ENCODE results near the gene F7. TPM values are rescaled to one million over a fixed set of nuclear protein-coding genes. Genes with fewer than 3 reads are reported as not detected.

Gene F7
- total RNA-seq, 4 donors from 2014 or later, result not detected

DNA sequence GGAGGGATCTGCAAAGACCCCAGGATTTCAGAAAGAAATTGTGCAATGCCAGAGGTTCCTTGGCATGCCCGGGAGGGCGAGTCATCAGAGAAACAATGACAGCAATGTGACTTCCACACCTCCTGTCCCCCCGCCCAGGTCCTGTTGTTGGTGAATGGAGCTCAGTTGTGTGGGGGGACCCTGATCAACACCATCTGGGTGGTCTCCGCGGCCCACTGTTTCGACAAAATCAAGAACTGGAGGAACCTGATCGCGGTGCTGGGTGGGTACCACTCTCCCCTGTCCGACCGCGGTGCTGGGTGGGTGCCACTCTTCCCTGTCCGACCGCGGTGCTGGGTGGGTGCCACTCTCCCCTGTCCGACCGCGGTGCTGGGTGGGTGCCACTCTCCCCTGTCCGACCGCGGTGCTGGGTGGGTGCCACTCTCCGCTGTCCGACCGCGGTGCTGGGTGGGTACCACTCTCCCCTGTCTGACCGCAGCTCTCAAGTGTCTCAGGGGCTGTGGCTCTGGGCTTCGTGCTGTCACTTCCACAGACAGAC lies 11.8 kb downstream of the F7 start:
- WGBS, 2 donors, result 95% methylated on average over 23 of the region's 26 CpGs
- no peaks in the 10 kb centered on the region for H3K36me3 ChIP-seq
- TF ChIP-seq POLR2A (IDR thresholded peaks at IDR 0.05) (no peak), CTCF (IDR thresholded peaks at IDR 0.05) (no peak)
- H3K4me1 ChIP-seq, result no peaks in the 10 kb centered on the region
- no peak for DNase-seq
- no peaks in the 10 kb centered on the region for H3K9me3 ChIP-seq
- H3K4me3 ChIP-seq (replicated peaks in 1 of 3), result no peak overlapping the region
- intact Hi-C loops (cut with DNase I), result no loop called here
- no peaks in the 10 kb centered on the region for H3K27me3 ChIP-seq
- no peak overlapping the region for H3K27ac ChIP-seq

GRCh38 chr13:113117911-113118260 lies 12.3 kb downstream of the F7 start:
- no peaks in the 10 kb centered on the region for H3K27me3 ChIP-seq
- H3K4me3 ChIP-seq (replicated peaks in 1 of 3), result no peak overlapping the region
- no peak for DNase-seq
- no peaks in the 10 kb centered on the region for H3K9me3 ChIP-seq
- TF ChIP-seq POLR2A (IDR thresholded peaks at IDR 0.05) (no peak), CTCF (IDR thresholded peaks at IDR 0.05) (no peak)
- H3K27ac ChIP-seq, result no peak overlapping the region
- WGBS, 2 donors, result 76% methylated on average over 4 of the region's 9 CpGs; no CpG with 5 or more reads in 1 of the 2 donors
- intact Hi-C loops (cut with DNase I), result no loop called here
- H3K4me1 ChIP-seq, result no peaks in the 10 kb centered on the region
- H3K36me3 ChIP-seq, result no peaks in the 10 kb centered on the region

DNA sequence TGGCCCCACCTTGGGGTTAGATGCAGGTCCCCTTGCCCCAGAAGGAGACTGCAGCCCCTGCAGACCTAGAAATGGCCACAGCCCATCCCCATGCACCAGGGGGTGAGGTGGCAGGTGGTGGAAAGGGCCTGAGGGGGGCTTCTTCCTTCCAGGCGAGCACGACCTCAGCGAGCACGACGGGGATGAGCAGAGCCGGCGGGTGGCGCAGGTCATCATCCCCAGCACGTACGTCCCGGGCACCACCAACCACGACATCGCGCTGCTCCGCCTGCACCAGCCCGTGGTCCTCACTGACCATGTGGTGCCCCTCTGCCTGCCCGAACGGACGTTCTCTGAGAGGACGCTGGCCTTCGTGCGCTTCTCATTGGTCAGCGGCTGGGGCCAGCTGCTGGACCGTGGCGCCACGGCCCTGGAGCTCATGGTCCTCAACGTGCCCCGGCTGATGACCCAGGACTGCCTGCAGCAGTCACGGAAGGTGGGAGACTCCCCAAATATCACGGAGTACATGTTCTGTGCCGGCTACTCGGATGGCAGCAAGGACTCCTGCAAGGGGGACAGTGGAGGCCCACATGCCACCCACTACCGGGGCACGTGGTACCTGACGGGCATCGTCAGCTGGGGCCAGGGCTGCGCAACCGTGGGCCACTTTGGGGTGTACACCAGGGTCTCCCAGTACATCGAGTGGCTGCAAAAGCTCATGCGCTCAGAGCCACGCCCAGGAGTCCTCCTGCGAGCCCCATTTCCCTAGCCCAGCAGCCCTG lies 12.8 kb downstream of the F7 start:
- TF ChIP-seq POLR2A (IDR thresholded peaks at IDR 0.05), result no peak
- no peak for TF ChIP-seq CTCF (IDR thresholded peaks at IDR 0.05)

DNA sequence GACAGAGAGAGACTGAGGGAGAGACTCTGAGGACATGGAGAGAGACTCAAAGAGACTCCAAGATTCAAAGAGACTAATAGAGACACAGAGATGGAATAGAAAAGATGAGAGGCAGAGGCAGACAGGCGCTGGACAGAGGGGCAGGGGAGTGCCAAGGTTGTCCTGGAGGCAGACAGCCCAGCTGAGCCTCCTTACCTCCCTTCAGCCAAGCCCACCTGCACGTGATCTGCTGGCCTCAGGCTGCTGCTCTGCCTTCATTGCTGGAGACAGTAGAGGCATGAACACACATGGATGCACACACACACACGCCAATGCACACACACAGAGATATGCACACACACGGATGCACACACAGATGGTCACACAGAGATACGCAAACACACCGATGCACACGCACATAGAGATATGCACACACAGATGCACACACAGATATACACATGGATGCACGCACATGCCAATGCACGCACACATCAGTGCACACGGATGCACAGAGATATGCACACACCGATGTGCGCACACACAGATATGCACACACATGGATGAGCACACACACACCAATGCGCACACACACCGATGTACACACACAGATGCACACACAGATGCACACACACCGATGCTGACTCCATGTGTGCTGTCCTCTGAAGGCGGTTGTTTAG lies 13.7 kb downstream of the F7 start:
- H3K27ac ChIP-seq, result no peak overlapping the region
- H3K27me3 ChIP-seq, result no peaks in the 10 kb centered on the region
- H3K4me3 ChIP-seq (replicated peaks in 1 of 3), result no peak overlapping the region
- no peak for DNase-seq
- H3K4me1 ChIP-seq, result no peaks in the 10 kb centered on the region
- WGBS, 2 donors, result 81 to 88% methylated on average over 16 of the region's 16 CpGs
- TF ChIP-seq CTCF (IDR thresholded peaks at IDR 0.05) (no peak), POLR2A (IDR thresholded peaks at IDR 0.05) (no peak)
- intact Hi-C loops (cut with DNase I), result no loop called here
- H3K9me3 ChIP-seq, result no peaks in the 10 kb centered on the region
- no peaks in the 10 kb centered on the region for H3K36me3 ChIP-seq

More for the DNA sequence above, 12.8 kb downstream of the F7 start:
- intact Hi-C loops (cut with DNase I), result no loop called here
- H3K9me3 ChIP-seq, result no peaks in the 10 kb centered on the region
- no peaks in the 10 kb centered on the region for H3K36me3 ChIP-seq
- H3K4me1 ChIP-seq, result no peaks in the 10 kb centered on the region
- no peak for DNase-seq
- H3K4me3 ChIP-seq (replicated peaks in 1 of 3), result no peak overlapping the region
- WGBS, 2 donors, result 89% methylated on average over 17 to 40 of the region's 42 CpGs
- H3K27me3 ChIP-seq, result no peaks in the 10 kb centered on the region
- no peak overlapping the region for H3K27ac ChIP-seq

DNA sequence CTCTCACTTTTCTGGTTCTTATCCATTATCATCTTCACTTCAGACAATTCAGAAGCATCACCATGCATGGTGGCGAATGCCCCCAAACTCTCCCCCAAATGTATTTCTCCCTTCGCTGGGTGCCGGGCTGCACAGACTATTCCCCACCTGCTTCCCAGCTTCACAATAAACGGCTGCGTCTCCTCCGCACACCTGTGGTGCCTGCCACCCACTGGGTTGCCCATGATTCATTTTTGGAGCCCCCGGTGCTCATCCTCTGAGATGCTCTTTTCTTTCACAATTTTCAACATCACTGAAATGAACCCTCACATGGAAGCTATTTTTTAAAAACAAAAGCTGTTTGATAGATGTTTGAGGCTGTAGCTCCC lies 14.2 kb downstream of the F7 start:
- Histone ChIP-seq H3K36me3 (no peaks in the 10 kb centered on the region), H3K9me3 (no peaks in the 10 kb centered on the region), H3K27me3 (no peaks in the 10 kb centered on the region), H3K4me3 (replicated peaks in 1 of 3) (no peak overlapping the region), H3K4me1 (no peaks in the 10 kb centered on the region), H3K27ac (no peak overlapping the region)
- 85 to 89% methylated on average over 7 of the region's 7 CpGs for WGBS, 2 donors
- intact Hi-C loops (cut with DNase I), result no loop called here
- TF ChIP-seq CTCF (IDR thresholded peaks at IDR 0.05) (no peak), POLR2A (IDR thresholded peaks at IDR 0.05) (no peak)
- no peak for DNase-seq

All from thyroid gland (tissue), 4 donors.